ENCODE data around the gene STX17. TPM values are rescaled to one million over a fixed set of nuclear protein-coding genes. Genes with fewer than 3 reads are reported as not detected.
"Not testable (repeated sequence)": the region's sequence is repeated elsewhere in the genome, so short reads cannot be mapped to it uniquely, and the experiment has no call there.

The STX17 gene
- total RNA-seq, 1 experiment from 2014 or later = 9.3 TPM

GRCh38 chr9:99970481-99970880 is 64.0 kb downstream of the STX17 start:
- Histone ChIP-seq H3K27me3 (ENCODE audit: control insufficient read depth, insufficient read depth, low read length) (no peaks in the 10 kb centered on the region; the same call in 1 of the 2 replicates), H3K36me3 (replicated peaks; ENCODE audit: control insufficient read depth, insufficient read depth, low read length) (no peaks in the 10 kb centered on the region), H3K4me3 (ENCODE audit: insufficient read depth, low read depth, low read length) (no peak overlapping the region)
- no peak for DNase-seq

- H3K36me3 ChIP-seq (replicated peaks; ENCODE audit: control insufficient read depth, insufficient read depth, low read length) = no peaks in the 10 kb centered on the region
- DNase-seq = no peak
- no peak overlapping the region for H3K4me3 ChIP-seq (ENCODE audit: insufficient read depth, low read depth, low read length)
- H3K27me3 ChIP-seq (ENCODE audit: control insufficient read depth, insufficient read depth, low read length) = no peaks in the 10 kb centered on the region; the same call in 1 of the 2 replicates
Observed at GRCh38 chr9:99971410-99971809, 65.0 kb downstream of the STX17 start.

- H3K27me3 ChIP-seq (ENCODE audit: control insufficient read depth, insufficient read depth, low read length) = no peaks in the 10 kb centered on the region; the same call in 1 of the 2 replicates
- H3K36me3 ChIP-seq (replicated peaks; ENCODE audit: control insufficient read depth, insufficient read depth, low read length) = no peaks in the 10 kb centered on the region
- H3K4me3 ChIP-seq (ENCODE audit: insufficient read depth, low read depth, low read length) = no peak overlapping the region
- DNase-seq = no peak
Observed at GRCh38 chr9:99973455-99973854, 67.0 kb downstream of the STX17 start.

- no peaks in the 10 kb centered on the region for H3K27me3 ChIP-seq (ENCODE audit: control insufficient read depth, insufficient read depth, low read length)
- no peaks in the 10 kb centered on the region for H3K36me3 ChIP-seq (replicated peaks; ENCODE audit: control insufficient read depth, insufficient read depth, low read length)
- no peak overlapping the region for H3K4me3 ChIP-seq (ENCODE audit: insufficient read depth, low read depth, low read length)
- no peak for DNase-seq
Observed at GRCh38 chr9:99977033-99977792, 70.8 kb downstream of the STX17 start.

- Histone ChIP-seq H3K36me3 (replicated peaks; ENCODE audit: control insufficient read depth, insufficient read depth, low read length) (no peaks in the 10 kb centered on the region), H3K4me3 (ENCODE audit: insufficient read depth, low read depth, low read length) (no peak overlapping the region), H3K27me3 (ENCODE audit: control insufficient read depth, insufficient read depth, low read length) (no peaks in the 10 kb centered on the region)
- DNase-seq = no peak
Observed at GRCh38 chr9:99978221-99978620, 71.8 kb downstream of the STX17 start.

GRCh38 chr9:99980598-99980997 is 74.1 kb downstream of the STX17 start:
- no peak overlapping the region for H3K4me3 ChIP-seq (ENCODE audit: insufficient read depth, low read depth, low read length)
- no peaks in the 10 kb centered on the region for H3K27me3 ChIP-seq (ENCODE audit: control insufficient read depth, insufficient read depth, low read length)
- no peak for DNase-seq

GRCh38 chr9:99986642-99987041 is 80.2 kb downstream of the STX17 start:
- Histone ChIP-seq H3K4me3 (ENCODE audit: insufficient read depth, low read depth, low read length) (no peak overlapping the region), H3K36me3 (replicated peaks; ENCODE audit: control insufficient read depth, insufficient read depth, low read length) (no peaks in the 10 kb centered on the region), H3K27me3 (ENCODE audit: control insufficient read depth, insufficient read depth, low read length) (no peaks in the 10 kb centered on the region)
- no peak for DNase-seq

More at GRCh38 chr9:99980598-99980997, 74.1 kb downstream of the STX17 start:
- no peaks in the 10 kb centered on the region for H3K36me3 ChIP-seq (replicated peaks; ENCODE audit: control insufficient read depth, insufficient read depth, low read length)

- H3K36me3 ChIP-seq (replicated peaks; ENCODE audit: control insufficient read depth, insufficient read depth, low read length); DNase-seq; H3K27me3 ChIP-seq (ENCODE audit: control insufficient read depth, insufficient read depth, low read length); H3K4me3 ChIP-seq (ENCODE audit: insufficient read depth, low read depth, low read length): not testable (repeated sequence)
Observed at GRCh38 chr9:99990508-99990907, 84.1 kb downstream of the STX17 start.

- H3K27me3 ChIP-seq (ENCODE audit: control insufficient read depth, insufficient read depth, low read length) = no peaks in the 10 kb centered on the region
- peak; percentile 32 for DNase-seq
- H3K36me3 ChIP-seq (replicated peaks; ENCODE audit: control insufficient read depth, insufficient read depth, low read length) = no peaks in the 10 kb centered on the region
- H3K4me3 ChIP-seq (ENCODE audit: insufficient read depth, low read depth, low read length) = no peak overlapping the region
Observed at GRCh38 chr9:99998266-99998665, 91.8 kb downstream of the STX17 start.

GRCh38 chr9:99998866-99999265 is 92.4 kb downstream of the STX17 start:
- peak; percentile 21 for DNase-seq
- Histone ChIP-seq H3K27me3 (ENCODE audit: control insufficient read depth, insufficient read depth, low read length) (no peaks in the 10 kb centered on the region), H3K36me3 (replicated peaks; ENCODE audit: control insufficient read depth, insufficient read depth, low read length) (no peaks in the 10 kb centered on the region), H3K4me3 (ENCODE audit: insufficient read depth, low read depth, low read length) (no peak overlapping the region)

- DNase-seq = no peak
- no peak overlapping the region for H3K4me3 ChIP-seq (ENCODE audit: insufficient read depth, low read depth, low read length)
- no peaks in the 10 kb centered on the region for H3K27me3 ChIP-seq (ENCODE audit: control insufficient read depth, insufficient read depth, low read length)
- no peaks in the 10 kb centered on the region for H3K36me3 ChIP-seq (replicated peaks; ENCODE audit: control insufficient read depth, insufficient read depth, low read length)
Observed at GRCh38 chr9:99999797-100000196, 93.3 kb downstream of the STX17 start.

GRCh38 chr9:100011062-100011681 is 104.7 kb downstream of the STX17 start:
- Histone ChIP-seq H3K27me3 (ENCODE audit: control insufficient read depth, insufficient read depth, low read length) (no peaks in the 10 kb centered on the region), H3K4me3 (ENCODE audit: insufficient read depth, low read depth, low read length) (no peak overlapping the region), H3K36me3 (replicated peaks; ENCODE audit: control insufficient read depth, insufficient read depth, low read length) (no peaks in the 10 kb centered on the region; the same call in 1 of the 2 replicates)
- peak; percentile 39 for DNase-seq

GRCh38 chr9:100012279-100012678 is 105.8 kb downstream of the STX17 start:
- H3K4me3 ChIP-seq (ENCODE audit: insufficient read depth, low read depth, low read length) = no peak overlapping the region
- no peaks in the 10 kb centered on the region; the same call in 1 of the 2 replicates for H3K36me3 ChIP-seq (replicated peaks; ENCODE audit: control insufficient read depth, insufficient read depth, low read length)
- DNase-seq = no peak
- no peaks in the 10 kb centered on the region for H3K27me3 ChIP-seq (ENCODE audit: control insufficient read depth, insufficient read depth, low read length)

GRCh38 chr9:100013573-100013972 is 107.1 kb downstream of the STX17 start:
- no peak for DNase-seq
- no peak overlapping the region for H3K4me3 ChIP-seq (ENCODE audit: insufficient read depth, low read depth, low read length)
- no peaks in the 10 kb centered on the region for H3K27me3 ChIP-seq (ENCODE audit: control insufficient read depth, insufficient read depth, low read length)
- no peaks in the 10 kb centered on the region; the same call in 1 of the 2 replicates for H3K36me3 ChIP-seq (replicated peaks; ENCODE audit: control insufficient read depth, insufficient read depth, low read length)

- Histone ChIP-seq H3K4me3 (ENCODE audit: insufficient read depth, low read depth, low read length) (no peak overlapping the region), H3K27me3 (ENCODE audit: control insufficient read depth, insufficient read depth, low read length) (no peaks in the 10 kb centered on the region), H3K36me3 (replicated peaks; ENCODE audit: control insufficient read depth, insufficient read depth, low read length) (no peaks in the 10 kb centered on the region; the same call in 1 of the 2 replicates)
- no peak for DNase-seq
Observed at GRCh38 chr9:100014846-100015245, 108.4 kb downstream of the STX17 start.

Measured in H7 (cell line).